ENCODE results near the gene DBX2.

- TF ChIP-seq CTCF (IDR thresholded peaks at IDR 0.05; ENCODE audit: insufficient read depth, low read length, poor library complexity, severe bottlenecking) = no peak
- TF ChIP-seq EZH2phosphoT487 (conservative IDR thresholded peaks at IDR 0.05; ENCODE audit: low read length) = no peak
Observed at GRCh38 chr12:44979918-44980317, 71.0 kb downstream of the DBX2 start.
